Measurements from ENCODE around the gene SEL1L2. TPM values are rescaled to one million over a fixed set of nuclear protein-coding genes. Genes with fewer than 3 reads are reported as not detected.

SEL1L2 gene
- total RNA-seq, 1 donor from 2014 or later = not detected

GRCh38 chr20:13817342-13817741, 173.1 kb downstream of the SEL1L2 start:
- Mint-ChIP-seq H3K9me3 (no peaks in the 10 kb centered on the region), H3K4me3 (no peak overlapping the region), H3K27me3 (no peaks in the 10 kb centered on the region), H3K4me1 (ENCODE audit: unreplicated experiment) (no peaks in the 10 kb centered on the region), H3K27ac (no peak overlapping the region), H3K36me3 (peaks cover 24% of the 10 kb centered on the region)
- no peak for TF ChIP-seq CTCF (conservative IDR thresholded peaks at IDR 0.05)
- DNase-seq (ENCODE audit: extremely low spot score, unreplicated experiment) = no peak

GRCh38 chr20:13816757-13817156, 173.7 kb downstream of the SEL1L2 start:
- TF ChIP-seq CTCF (conservative IDR thresholded peaks at IDR 0.05) = no peak
- H3K27ac Mint-ChIP-seq = no peak overlapping the region
- H3K27me3 Mint-ChIP-seq = no peaks in the 10 kb centered on the region
- no peaks in the 10 kb centered on the region for H3K4me1 Mint-ChIP-seq (ENCODE audit: unreplicated experiment)
- no peak overlapping the region for H3K4me3 Mint-ChIP-seq
- H3K9me3 Mint-ChIP-seq = no peaks in the 10 kb centered on the region
- H3K36me3 Mint-ChIP-seq = peaks cover 28% of the 10 kb centered on the region
- no peak for DNase-seq (ENCODE audit: extremely low spot score, unreplicated experiment)

GRCh38 chr20:13814672-13815071, 175.7 kb downstream of the SEL1L2 start:
- H3K27me3 Mint-ChIP-seq = no peaks in the 10 kb centered on the region
- H3K9me3 Mint-ChIP-seq = no peaks in the 10 kb centered on the region

GRCh38 chr20:13813910-13814309, 176.5 kb downstream of the SEL1L2 start:
- H3K4me1 Mint-ChIP-seq (ENCODE audit: unreplicated experiment) = no peaks in the 10 kb centered on the region
- TF ChIP-seq CTCF (conservative IDR thresholded peaks at IDR 0.05) = no peak
- H3K36me3 Mint-ChIP-seq = peaks cover 21% of the 10 kb centered on the region
- no peaks in the 10 kb centered on the region for H3K27me3 Mint-ChIP-seq
- no peak for DNase-seq (ENCODE audit: extremely low spot score, unreplicated experiment)
- no peak overlapping the region for H3K27ac Mint-ChIP-seq
- H3K4me3 Mint-ChIP-seq = no peak overlapping the region
- H3K9me3 Mint-ChIP-seq = no peaks in the 10 kb centered on the region

More at GRCh38 chr20:13814672-13815071, 175.7 kb downstream of the SEL1L2 start:
- Mint-ChIP-seq H3K4me1 (ENCODE audit: unreplicated experiment) (no peaks in the 10 kb centered on the region), H3K27ac (no peak overlapping the region), H3K36me3 (peaks cover 21% of the 10 kb centered on the region), H3K4me3 (no peak overlapping the region)
- no peak for DNase-seq (ENCODE audit: extremely low spot score, unreplicated experiment)
- TF ChIP-seq CTCF (conservative IDR thresholded peaks at IDR 0.05) = no peak

GRCh38 chr20:13810446-13810845, 180.0 kb downstream of the SEL1L2 start:
- H3K4me1 Mint-ChIP-seq (ENCODE audit: unreplicated experiment) = no peaks in the 10 kb centered on the region
- no peak for TF ChIP-seq CTCF (conservative IDR thresholded peaks at IDR 0.05)
- peaks cover 21% of the 10 kb centered on the region for H3K36me3 Mint-ChIP-seq
- no peak for DNase-seq (ENCODE audit: extremely low spot score, unreplicated experiment)
- no peak overlapping the region for H3K27ac Mint-ChIP-seq
- H3K27me3 Mint-ChIP-seq = no peaks in the 10 kb centered on the region
- H3K9me3 Mint-ChIP-seq = no peaks in the 10 kb centered on the region
- H3K4me3 Mint-ChIP-seq = no peak overlapping the region

- Mint-ChIP-seq H3K4me1 (ENCODE audit: unreplicated experiment) (no peaks in the 10 kb centered on the region), H3K27me3 (no peaks in the 10 kb centered on the region), H3K9me3 (no peaks in the 10 kb centered on the region)
Measured at GRCh38 chr20:13809855-13810254, 180.6 kb downstream of the SEL1L2 start.

More at GRCh38 chr20:13809855-13810254, 180.6 kb downstream of the SEL1L2 start:
- no peak for TF ChIP-seq CTCF (conservative IDR thresholded peaks at IDR 0.05)
- Mint-ChIP-seq H3K36me3 (peaks cover 24% of the 10 kb centered on the region), H3K27ac (no peak overlapping the region), H3K4me3 (no peak overlapping the region)
- no peak for DNase-seq (ENCODE audit: extremely low spot score, unreplicated experiment)
